ENCODE results near the gene BTC.
"Not testable (repeated sequence)": the region's sequence is repeated elsewhere in the genome, so short reads cannot be mapped to it uniquely, and the experiment has no call there.

The BTC gene, protein sequence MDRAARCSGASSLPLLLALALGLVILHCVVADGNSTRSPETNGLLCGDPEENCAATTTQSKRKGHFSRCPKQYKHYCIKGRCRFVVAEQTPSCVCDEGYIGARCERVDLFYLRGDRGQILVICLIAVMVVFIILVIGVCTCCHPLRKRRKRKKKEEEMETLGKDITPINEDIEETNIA

DNA sequence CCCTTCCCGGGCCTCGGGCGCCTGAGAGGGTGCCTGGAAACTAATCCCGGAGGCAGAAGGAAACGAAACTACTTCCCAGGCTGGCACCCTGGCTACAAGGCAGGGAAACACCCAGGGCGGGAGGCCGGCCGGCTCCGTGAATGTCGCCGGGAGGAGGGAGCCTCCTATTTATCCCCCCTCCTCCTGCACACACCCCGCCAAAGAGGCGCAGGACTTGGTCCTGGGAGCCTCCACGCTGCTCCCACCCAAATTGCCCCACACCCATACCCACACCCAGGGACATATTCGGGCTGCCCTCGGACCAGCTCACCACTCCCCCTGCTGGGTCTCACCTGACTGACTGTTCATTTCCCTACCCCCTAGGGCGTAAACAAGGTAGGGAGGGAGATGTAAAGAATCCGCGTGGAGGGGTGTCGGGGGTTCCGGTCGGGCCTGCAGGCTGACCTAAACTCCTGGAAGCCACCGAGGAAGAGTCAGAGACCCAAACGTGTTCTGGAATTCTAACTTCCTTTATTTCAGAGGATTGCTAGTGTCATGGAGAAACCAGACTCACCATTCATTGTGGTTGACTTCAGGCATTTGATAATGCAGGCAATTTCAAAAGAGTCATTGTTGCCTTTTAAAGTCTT lies at the start of gene BTC:
BTC (minus strand) TSS at position 142 of the 629 bp plus-strand sequence. CDS start 198 bp downstream, outside the sequence.
- peak; percentile 41 for DNase-seq

DNA sequence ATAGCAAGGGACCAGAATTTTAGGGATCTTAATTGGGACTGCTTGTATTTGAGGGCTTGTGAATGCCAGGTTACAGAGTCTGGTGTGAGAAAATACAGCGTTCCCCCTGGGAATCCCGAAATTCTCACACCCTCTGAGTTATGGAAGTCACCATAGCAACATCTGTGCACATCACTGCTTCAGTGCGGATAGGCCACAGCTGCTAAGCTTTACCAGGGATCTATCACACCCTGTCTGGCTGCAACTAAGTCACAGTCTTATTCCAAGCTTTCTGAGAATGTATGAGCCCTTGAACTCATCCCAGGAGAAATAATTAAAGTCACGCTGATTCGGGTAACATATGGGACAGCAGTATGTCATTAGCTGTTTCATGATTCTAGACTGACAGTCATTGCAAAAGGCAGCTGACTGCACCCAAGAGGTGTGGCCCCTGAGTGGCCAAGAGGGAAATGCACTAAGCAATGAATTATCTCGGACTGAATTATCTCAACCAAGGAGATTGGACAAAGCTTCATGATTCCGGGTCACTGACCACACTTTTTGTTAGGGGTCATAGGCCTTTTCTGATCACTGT lies 46.7 kb upstream of the BTC start:
- DNase-seq: no peak

DNA sequence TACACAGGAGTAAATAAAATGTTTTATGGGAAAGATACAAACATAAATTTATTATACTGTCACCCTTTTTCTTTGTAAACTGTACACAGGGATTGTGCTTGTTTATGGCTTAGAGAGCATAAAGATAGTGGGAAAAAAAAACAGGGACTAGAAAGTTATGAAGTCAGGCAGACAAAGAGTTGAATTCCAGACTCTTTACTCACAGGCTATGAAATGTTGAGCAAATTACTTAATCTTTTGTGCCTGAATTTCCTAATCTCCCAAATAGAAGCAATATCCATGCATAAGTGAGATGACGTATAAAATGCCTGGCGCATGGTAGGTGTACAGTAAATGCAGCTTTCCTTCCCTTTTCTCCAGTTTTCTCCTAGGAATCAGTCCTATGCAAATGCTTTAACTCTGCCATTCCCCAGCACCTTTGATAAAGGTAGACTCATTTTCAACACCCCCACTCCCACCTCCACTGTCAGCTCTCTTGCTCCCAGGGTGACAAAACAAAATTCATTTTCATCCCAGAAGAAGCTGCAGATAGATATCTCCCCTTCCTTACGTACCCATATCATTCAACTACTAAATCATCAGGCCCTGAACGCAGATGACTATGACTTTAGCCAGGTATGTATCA lies 44.5 kb upstream of the BTC start:
- no peak for DNase-seq

DNA sequence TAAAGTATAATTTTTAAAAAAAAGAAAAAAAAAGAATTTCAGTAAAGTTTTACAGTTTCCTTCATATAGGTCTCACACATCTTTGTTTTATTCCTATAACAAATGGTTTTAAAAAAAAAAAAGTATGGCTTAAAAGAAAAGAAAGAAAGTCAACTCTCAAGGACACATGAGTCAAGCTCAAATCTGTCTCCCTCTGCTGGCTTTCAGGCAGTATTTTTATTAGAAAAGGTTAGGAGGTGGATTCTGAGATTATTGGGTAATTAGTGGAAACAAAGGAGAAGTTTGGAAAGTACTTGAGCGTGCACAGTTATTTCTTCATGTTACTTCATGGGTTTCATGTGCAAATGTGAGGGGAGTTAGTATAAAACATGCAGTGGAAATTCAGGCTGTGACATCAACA lies 36.6 kb upstream of the BTC start:
- no peak for DNase-seq

DNA sequence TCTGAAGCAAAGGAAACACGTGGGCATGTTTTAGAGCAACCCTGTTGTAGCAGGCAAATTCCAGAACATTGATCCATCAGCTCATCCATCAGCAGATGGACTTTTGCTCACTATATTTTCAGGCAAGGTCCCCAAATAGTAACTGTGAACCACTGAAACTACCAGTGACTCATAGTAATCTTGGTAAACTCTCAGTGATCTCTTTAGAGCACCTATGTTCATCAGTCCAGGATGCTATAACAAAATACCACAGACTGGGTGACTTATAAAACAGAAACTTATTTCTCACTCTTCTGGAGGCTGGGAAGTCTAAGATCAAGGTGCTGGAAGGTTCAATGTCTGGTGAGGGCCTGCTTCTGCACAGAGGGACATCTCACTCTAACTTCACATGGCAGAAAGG lies 28.9 kb upstream of the BTC start:
- DNase-seq: no peak

DNA sequence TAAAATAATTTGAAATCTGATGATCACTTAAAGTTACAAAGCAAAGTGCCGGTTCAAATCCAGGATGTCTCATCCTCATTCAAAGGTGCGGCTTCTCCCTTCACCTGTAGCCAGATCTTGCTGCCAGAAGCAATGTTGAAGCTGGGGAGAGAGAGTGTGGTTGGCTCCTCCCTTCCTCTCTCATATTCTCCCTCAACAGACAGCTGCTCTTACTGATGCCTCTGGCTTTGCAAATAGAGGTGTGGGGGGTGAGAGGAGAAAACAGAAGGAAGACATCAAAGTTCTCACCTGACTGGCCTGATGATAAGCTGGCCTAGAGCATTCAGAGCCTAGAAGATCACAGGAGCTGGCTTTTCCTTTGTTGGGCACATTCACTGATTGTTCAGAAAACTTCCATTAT lies 28.3 kb upstream of the BTC start:
- no peak for DNase-seq

DNA sequence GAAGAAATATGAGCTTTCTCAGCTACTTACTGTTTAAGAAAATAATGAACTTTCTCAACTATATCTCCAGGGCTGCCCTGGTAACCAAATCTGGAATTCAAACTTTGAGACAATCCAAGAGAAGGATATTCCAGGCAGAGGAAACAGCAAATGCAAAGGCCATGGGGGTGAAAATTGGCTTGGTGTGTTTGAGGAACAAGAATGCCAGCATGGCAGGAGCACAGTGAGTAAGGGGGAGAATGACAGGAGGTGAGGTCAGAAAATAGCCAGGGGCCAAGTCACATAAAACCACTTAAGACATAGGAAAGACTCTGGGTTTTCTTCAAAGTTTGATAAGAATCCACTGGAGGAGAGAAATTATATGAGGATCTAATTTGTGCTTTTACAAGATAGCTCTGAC lies 27.2 kb upstream of the BTC start:
- no peak for DNase-seq

DNA sequence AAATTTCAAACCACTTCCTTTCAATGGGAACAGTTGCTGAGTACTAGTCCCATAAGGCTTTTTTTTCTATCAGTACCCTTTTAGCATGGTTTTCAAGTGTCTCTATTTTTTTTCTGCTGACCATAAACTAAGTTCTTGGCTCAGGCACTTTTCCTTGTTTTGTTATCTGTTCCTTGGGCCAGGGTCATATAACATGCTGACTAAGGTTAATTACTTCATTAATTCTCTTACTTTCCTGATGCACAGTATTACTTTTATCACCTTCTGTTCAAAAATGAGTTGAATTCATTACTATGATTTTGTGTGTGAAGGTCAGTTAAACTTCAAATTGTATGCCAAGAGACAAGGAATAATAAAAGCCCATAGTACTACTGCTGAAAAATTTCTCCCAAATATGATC lies 19.7 kb upstream of the BTC start:
- no peak for DNase-seq

DNA sequence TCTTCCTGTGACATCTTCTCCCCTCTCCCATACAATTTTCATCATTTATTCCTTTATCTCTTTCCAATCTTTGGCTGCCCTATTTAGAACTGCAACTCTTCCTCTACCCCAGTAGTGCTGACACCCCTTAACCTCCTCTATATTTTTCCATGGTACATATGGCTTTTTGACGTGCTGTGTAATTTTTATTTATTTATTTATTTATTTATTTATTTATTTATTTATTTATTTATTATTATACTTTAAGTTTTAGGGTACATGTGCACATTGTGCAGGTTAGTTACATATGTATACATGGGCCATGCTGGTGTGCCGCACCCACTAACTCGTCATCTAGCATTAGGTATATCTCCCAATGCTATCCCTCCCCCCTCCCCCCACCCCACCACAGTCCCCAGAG lies 17.7 kb upstream of the BTC start:
- not testable (repeated sequence) for DNase-seq

DNA sequence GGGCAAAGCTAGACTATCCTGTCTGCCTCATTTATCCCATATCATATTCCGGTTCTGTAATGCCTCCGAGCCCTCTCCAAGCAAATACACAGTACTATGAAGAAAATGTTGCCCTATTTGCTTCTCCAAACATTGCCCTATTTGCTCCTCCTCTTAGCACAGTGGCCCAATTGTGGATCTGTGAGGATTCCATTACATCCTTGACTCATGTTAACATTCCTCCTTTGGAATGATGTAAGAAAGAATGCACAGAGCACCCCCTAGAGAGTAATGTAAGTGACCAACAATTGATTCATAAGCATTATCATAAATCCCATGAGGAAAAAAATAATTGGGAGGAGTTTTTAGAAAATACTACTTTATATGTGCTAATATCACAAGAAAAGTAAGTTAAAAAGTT lies 11.3 kb upstream of the BTC start:
- no peak for DNase-seq

DNA sequence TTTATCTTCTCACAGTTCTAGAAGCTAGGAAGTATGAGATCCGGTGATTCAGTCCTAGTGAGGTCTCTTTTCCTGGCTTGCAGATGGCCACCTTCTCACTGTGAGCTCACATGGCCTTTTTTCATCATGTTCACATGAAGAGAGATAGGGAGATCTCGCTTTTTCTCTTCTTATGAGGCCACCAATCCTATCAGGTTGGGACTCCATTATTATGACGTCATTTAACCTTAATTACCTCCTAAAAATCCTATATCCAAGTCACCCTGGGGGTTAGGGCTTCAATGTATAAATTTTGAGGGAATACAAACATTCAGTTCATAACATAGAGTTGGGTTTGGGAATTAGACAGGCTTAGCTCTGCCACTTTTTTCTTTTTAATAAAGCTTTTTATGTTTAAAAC lies 6.0 kb upstream of the BTC start:
- no peak for DNase-seq

DNA sequence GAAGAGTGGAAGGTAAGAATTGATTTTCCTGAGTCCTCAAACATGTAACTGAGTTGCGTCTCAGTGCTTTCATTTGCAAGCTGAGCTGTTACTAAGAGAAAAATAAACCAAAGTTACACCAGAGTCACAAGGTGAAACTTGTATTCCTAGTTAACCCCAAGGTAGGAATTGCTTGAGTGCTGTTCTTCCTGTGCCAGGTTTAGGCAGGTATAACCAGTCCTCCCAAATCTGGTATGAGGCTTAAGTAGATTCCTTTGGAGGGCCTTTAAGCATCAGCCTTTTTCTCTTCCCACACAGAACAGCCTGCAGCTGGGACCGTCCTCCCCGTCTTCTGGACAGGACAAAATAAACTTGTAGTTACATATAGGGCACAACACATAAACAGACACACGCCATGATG lies 2.3 kb upstream of the BTC start:
- no peak for DNase-seq

DNA sequence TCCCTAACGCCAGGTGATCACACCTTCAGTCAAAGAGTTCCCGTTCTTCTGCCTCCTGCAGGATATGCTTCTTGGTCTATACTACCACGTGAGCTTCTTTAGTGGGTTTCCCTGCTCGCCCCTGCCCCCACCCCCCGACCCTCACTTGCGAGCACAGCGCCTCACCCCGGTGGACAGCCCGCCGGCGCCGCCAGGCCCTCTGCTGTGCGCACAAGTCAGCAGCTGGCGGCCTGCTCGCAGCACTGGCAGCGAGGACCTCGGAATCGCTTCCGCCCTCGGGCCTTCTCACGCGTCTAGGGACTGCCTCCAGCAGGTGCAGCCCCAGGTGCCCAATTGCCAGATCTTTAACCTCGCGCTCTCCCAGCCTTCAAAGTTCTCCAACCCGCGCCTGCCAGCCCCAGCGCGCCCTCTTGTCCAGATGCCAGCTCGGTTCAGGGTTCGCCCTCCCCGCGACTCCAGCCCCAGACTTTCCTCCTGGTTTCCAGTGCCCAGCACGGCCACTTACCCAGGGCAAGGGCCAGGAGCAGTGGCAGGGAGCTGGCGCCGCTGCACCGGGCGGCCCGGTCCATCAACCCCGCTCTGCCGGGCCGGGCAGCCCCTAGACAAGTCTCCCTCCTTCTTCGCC lies 454 bp downstream of the BTC start:
- peak; percentile 72 for DNase-seq

DNA sequence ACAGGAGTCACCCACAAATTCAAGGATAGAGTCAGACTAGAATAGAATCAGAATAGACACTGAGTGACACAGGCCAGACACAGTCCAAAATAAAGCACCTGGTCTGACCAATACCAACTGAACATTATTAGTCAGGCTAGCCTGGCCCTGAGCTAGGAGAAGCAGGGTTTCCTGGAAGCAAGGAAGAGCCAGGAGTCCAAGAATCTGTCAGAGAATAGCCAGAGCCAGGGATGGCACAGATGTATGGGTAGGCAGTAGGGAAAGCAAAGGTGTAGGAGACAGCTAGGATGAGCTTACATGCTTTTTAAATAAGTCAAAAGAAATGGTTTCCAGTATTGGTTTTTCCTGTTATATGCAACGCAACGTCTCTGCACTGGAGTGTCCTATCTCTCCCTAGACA lies 3.7 kb downstream of the BTC start:
- DNase-seq: no peak

DNA sequence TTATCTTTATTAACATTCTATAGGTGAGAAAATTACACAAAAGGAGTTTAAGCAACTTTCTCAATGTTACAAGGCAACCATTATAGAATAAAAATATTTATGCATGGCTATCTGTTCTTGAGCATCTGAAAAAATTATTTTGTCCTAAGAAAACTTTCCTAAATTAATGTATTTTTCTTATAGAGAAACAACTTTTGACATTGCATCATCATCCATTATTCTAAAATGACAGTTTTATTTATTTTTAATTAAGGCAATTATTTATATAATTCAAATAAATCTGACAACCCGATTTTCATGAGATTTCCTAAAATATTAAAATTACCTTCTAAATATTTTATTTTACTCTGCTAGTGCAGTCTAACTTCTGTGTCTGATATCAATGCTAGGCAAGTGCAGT lies 4.8 kb downstream of the BTC start:
- DNase-seq: no peak

DNA sequence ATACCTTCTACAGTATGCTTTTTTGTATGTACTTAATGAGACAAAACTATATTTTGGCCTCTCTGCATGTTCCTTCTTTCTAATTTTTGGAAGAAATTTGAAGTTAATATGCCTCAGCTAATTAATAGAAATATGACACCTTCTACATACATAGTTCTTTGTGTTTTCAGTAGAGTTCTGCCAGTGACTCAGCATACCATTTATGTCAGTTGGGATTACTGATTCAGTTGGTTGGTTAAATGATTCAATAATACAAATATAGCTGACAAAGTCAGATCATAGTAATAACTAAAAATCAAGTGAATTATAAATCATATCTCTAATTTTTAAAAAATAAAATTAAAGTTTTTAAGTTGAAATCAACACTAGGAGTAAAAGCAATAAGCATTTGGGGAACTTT lies 16.8 kb downstream of the BTC start:
- DNase-seq: no peak

DNA sequence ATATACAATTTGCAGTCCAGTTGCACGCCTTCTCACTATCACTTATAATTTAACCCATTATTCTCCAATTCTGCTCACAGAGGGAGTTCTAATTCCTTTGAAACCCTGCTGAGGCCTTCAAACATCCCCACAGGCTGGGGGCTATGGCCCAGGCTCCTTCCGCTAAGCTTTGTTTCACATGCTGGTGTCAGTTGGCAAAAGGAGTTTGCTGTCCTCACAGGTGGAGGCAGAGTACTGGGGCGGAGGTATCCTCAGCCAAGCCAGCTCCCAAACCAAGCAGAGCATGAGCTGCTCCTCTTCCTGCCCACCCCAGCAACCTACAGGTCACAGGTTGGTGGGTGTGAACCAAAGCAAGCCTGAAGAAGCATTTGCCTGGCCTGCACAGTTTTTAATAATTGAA lies 21.5 kb downstream of the BTC start:
- no peak for DNase-seq

DNA sequence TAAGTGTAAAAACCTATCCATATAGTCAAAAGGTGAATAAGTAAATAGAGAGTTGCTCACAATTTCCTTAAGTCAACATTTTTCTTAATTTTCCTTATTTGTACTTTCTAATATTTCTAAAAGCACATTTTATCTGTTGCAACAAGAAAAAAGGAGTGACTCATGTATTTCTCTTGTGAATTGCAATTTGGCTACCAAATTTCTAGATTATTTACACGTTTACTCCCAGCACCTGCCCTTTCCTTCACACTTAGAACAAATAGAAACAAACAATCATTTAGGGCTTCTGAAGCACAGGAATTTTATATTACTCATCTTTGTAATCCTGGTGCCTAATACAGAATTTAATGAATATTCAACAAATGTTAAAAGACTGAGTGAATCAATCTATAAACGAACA lies 22.2 kb downstream of the BTC start:
- no peak for DNase-seq

DNA sequence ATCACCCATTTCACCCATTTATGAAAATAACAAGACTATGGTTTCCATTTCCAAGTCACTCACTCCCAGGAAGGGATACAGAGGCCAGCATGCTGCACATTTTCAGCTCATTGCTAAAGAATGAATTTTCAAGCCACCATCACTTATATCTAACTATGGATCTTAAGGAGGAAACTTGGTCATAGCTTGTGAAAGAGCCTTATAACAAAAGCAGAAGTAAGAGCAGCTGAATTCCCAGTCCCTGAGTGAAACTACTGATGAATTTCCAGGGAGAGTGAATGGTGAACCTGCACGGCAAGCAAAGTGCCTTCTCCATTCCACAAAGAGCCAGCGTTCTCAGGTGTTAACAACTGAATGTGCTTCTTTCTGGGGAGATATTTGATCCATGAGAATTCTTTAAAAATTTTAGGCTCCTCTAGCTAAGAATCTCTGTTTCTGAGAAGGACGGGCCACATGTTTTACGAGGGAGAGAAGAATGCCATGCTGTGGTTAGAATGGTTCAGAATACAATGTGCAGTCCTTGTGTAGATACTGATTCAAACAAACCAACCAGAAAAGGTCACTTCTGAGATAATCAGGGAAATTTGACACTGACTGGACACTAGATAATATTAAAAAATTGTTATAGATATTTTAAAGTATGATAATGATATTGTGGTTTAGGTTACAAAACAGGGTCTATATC lies 24.0 kb downstream of the BTC start:
- DNase-seq: no peak

DNA sequence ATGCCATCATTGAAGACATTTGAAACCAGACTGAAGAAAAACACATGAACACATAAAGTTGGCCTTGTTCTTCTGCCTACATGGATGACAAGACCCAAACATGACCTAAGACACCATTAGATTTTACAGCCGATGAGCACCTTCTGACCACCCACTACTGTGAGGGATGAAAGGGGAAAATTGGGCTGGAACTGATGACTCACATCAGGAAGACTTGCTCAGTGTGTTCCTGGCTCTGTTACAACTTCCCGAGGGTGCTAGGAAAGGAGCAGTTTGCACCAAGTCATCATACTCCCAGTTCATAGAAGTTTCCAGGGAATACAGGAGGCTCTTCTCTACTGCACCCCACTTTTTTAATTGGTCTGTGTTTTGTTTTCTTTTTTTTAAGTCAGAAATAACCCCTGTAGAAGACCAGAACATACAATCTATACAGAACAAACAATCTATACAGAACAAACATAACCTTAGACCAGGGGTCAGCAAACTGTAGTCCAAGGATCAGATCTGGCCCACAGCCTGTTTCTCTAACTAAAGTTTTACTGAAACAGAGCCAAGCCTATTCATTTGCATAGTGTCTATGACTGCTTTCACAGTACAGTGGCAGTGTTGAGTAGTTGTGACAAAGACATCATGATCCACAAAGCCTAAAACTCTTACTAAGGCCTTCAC lies 25.3 kb downstream of the BTC start:
- no peak for DNase-seq

DNA sequence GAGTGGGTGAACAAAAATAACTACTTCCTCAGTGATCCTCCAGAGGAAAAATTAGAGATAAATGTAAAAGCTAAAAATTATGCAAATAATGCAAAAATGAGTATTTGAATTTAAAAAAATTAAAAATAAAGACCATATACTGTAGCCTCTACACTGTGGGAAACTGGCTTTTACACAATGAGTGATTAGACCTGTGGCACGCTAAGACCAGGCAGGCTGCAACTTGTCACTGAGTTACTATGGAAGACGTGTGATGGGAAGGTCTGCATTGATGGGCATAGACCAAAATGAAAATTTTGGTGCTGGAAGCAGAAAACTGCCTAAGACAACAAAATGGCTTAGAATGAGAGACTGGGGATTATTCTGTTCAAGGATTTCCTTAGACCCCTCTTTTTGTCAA lies 30.2 kb downstream of the BTC start:
- DNase-seq: no peak

DNA sequence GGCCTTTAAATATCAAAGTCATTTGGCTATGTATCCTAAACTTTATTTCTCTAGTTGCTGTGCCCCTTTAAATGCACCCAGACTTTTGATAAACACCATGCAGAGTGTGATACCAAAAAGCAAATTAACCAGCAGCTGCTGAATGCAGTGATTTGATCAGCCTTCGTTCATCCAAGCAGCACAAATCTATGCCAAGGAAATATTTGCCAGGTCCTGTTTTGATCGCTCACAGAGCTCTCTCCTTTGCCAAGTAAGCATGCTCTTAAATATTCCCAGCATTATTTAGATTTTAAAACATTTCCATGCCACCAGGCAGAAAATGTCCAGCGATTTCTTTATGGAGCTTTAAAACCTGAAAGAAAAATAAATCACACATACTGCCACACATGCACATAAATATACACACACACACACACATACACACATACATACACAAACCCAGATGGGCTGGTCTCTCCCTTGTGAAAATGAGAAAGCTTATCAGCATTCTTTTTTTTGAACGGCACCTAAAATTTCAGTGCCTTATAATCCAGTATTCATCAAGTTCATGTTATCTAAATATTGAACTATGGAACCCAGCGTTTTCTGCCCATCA lies 35.7 kb downstream of the BTC start:
- no peak for DNase-seq

Data from NCI-H1105 treated with DMSO at 0.1 percent for 48 hours (cell line).